ENCODE results near the gene MAP1LC3B2.

- TF ChIP-seq CTCF (IDR thresholded peaks at IDR 0.05; ENCODE audit: insufficient read depth, low read depth, low read length), result no peak
- no peak for TF ChIP-seq EZH2 (IDR thresholded peaks at IDR 0.05; ENCODE audit: insufficient read depth, low read length)
These were observed 65.3 kb downstream of the MAP1LC3B2 start for GRCh38 chr12:116624516-116624915.
